Activated CD8-positive, alpha-beta memory T cell treated with anti-CD3 and anti-CD28 coated beads, Interleukin-2, amount 50 U/mL, for 1 hour (primary cell): ENCODE data around the gene VRK3.
"Not testable (repeated sequence)": the region's sequence is repeated elsewhere in the genome, so short reads cannot be mapped to it uniquely, and the experiment has no call there.

Source experiments
- DNase-seq: peaks from one replicate; pipeline ENCODE4 v3.0.0-alpha.2; 2020; ENCODE audit errors: extremely low read depth

The VRK3 gene

DNA sequence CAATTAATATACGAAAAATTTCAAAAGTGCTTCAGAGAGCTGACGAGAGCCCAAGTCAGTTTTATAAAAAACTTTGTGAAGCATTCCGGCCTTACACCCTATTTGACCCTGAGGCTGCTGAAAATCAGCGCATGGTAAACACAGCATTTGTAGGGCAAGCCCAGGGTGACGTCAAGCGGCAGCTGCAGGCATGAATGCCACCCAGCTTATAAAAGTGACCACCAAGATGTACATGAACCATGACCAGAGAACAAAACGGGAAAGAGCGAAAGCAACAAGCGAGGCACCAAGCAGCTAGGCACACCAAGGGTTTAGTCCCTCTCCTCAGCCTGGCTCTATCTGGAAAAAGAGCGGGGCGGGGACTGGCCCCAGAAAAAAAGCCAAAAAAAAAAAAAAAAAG, 70.2 kb downstream of the VRK3 start:
- no peak for DNase-seq

GRCh38 chr19:49954092-49954829, 70.9 kb downstream of the VRK3 start:
- DNase-seq: no peak

GRCh38 chr19:49953416-49953815, 71.8 kb downstream of the VRK3 start:
- no peak for DNase-seq

- DNase-seq: no peak
Measured at GRCh38 chr19:49952906-49953305, 72.3 kb downstream of the VRK3 start.

DNA sequence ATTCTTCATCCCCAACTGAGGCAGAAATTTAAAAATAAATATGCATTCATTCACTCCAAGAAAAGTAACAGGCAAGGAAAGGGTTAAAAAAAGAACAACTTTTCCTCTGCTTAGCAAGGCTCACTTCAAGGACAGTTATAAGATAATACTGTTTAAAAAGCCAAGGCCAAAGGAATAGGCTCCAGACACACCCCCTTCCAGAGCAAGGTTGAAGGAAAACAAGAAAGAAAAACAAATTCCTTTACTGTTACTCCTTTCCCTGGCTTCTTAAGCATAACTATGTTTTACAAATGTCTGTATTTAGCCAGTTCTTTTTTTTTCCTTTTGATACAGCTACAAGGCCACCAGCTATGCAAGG, 72.7 kb downstream of the VRK3 start:
- no peak for DNase-seq

GRCh38 chr19:49951806-49952478, 73.2 kb downstream of the VRK3 start:
- no peak for DNase-seq

DNA sequence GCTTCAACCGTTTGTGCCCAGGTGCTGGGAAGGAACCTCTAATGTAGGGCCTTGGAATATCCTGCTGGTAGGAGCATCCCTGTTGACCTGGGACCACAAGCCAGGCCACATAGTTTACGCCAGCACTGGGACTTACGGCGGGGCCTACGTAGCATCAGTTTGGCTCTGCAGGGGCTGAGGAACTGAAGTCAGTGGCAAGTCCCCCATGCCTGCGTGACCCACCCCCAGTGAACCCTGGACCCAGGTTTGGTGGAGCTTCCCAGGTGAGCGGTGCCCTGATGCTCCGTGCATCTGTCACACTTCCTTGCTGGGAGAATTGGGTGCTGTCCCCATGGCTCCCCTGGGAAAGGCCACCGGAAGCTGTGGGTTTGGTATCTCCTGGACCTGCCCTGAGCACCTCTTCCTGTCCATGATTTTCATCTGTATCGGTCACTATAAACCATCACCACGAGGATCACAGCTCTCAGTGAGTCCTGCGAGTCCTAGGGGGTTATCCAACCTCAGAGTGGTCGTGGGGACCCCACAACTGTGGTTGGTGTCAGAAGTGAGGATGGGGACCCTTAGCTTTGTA, 74.1 kb downstream of the VRK3 start:
- no peak for DNase-seq

DNA sequence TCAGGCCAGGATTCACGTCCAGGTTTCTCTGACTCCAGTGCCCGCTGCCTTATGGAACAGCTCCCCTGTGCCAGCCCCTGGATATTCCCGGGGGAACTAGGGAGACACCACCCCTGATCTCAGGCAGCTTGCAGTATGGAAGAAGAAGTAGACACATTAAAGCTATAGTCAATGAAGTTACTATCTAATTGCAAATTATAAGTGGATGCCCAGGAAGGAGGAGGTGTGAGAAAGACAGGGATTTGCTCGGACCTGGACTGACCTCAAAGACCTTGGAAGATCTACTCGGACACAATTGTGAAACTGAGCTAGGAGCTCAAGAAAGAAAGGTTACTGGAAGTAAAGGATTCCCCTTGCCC, 74.6 kb downstream of the VRK3 start:
- no peak for DNase-seq

DNA sequence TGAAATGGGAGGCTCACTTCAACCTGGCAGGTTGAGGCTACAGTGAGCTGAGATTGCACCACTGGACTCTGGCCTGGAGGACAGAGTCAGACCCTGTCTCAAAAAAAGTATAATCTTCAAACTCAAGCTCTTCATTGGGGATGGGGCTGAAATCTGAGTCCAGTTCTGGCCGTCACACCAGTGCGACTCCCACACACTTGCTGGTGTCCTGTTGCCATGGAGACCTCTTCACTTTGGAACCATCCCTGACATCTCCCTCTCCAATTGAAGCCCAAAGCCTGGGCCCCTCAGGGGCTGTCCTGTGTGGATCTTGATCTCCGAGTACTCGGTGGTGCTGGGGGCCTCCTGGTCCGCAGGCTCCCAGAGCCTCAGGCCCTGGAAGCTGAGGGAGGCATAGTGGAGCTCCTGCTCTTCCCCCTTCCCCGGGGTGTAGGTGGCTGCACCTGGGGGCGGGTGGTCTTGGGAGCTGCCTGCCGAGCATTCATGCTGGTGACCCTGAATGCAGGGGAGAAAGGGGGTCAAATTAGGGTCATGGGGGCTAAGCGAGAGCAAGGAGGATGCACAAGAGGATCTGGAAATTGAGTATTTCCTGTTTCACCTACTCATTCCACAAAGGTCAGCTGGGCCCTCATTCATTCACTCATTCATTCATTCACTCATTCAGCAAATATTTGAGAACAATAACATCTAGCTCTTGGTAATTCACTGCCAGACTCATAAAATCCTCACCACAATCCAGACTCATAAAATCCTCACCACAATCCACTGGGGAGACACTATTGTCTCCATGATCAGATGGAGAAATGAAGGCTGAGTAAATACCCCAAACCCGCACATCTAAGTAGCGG, 75.2 kb downstream of the VRK3 start:
- DNase-seq: no peak

DNA sequence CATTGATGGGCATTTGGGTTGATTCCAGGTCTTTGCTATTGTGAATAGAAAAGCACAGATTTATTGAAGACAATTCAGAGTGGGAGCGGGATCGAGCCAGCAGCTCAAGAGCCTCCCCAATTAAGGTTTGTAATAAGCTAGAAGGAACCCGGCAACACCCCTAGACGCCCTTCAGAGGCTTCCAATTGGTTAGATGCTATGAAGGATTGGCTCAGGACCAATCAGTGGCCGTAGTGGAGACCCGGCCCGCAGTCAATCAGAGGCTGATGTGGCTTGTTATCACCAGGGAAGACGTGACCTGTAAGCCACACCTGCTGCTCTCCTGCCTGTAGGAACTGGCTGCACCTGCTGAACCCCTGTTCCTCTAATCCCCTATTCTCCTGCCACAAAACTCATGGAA, 78.8 kb downstream of the VRK3 start:
- DNase-seq: no peak

DNA sequence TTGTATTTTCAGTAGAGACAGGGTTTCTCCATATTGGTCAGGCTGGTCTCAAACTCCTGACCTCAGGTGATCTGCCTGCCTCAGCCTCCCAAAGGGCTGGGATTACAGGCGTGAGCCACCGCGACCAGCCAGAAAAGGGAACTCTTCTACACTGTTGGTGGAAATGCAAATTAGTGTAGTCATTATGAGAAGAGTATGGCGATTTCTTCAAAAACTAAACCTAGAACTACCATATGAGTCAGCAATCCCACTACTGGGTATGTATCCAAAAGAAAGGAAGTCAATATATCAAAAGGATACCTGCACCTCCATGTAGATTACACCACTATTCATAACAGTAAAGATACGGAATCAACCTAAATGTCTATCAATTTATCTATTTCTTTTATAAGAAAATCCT, 80.6 kb downstream of the VRK3 start:
- DNase-seq: not testable (repeated sequence)

DNA sequence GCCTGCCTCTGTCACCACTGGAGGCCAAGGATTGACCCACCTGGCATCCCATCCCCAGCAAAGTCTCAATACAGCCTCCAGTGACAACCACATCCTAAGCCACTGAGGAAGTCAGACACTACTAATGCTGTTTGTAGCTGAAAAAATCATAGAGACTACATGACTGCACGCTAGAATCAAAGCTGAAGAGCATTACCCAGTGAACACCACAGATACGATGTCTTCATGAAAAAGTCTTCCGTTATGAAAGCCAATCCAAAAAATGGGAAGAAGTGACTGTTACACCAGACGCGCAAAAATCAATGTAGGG, 84.7 kb downstream of the VRK3 start:
- no peak for DNase-seq

DNA sequence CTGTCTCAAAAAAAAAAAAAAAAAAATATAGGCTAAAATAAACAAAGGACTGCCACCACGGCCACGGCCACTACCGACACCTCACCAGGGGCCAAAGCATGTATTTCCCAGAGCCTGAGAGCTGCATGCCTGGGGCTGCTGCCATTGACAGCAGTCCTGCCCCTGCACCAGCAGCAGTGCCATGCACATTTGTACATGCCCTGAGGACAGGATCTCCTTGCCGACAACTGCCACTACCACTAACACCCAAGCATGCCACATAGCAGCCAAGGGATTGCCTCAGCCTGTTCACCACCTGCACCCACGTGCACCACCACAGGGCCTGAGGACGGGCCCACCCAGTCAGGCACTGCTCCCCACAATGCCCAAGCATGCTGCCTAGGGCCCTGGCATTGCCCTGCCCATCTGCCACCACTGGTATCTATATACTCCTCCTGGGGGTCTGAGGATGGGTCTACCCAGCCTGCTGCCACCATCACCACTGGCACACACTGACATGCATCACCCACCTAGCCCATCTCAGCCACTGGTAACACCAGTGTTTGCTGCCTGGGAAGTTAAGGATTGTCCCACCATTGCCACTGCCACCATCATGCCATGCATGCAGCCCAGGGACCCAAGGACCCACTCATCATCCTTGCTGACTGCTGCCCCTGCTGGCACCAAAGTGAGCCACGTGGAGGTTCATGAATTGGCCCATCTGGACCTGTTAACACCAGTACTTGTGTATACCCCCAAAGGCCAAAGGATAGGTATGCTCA, 85.3 kb downstream of the VRK3 start:
- no peak for DNase-seq

DNA sequence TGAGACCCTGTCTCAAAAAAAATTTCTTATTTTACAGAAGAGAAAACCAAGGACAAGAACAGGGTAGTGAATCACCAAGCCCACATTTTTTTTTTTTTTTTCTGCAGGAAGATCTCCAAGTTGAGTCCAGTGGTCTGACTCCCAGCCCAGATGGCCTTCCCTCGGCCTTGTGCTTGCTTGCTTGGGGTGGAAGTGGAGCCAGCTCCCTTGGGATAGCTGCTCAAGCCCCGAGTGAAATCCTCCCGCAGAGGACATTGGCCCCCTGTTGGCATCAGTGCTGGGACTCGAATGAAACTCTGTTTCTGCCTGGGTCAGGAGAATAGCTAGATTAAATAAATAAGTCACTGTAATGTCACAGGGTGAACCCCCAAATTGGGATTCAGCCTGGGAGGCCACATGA, 86.5 kb downstream of the VRK3 start:
- no peak for DNase-seq

- peak; percentile 34 for DNase-seq
Measured at GRCh38 chr19:49937750-49938381, 87.3 kb downstream of the VRK3 start.

DNA sequence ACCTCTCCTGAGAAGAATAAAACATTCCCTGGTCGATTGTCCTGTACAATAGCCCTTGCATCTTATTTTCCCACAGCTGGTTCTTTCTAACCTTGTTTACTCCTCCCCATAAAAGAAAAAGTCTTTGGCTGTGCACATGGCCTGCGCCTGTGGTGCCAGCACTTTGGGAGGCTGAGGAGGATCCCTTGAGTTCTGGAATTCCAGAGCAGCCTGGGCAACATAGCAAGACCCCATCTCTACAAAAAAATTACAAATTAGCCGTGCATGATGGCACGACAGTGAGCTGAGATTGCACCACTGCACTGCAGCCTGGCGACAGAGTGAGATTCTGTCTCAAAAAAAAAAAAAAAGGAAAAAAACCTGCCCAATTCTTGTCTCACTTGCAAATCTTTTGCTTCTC, 88.6 kb downstream of the VRK3 start:
- no peak for DNase-seq

DNA sequence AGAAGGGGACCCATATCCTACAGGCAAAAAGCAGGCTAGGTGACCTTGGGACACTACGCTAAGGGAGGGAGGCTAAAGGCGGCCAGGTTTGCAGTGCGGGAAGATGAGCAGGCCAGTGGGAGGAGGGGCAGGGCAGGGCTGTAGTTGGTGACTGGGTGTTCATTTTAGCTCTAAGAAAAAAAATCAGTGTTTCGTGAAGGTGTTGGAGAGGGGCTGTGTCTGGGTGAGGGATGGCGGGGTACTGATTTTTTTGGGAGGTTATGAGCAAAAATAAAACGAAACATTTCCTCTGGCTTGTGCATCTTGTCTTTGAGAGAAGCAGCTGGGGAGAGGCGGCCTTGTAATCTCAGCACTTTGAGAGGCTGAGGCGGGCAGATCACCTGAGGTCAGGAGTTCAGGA, 91.5 kb downstream of the VRK3 start:
- no peak for DNase-seq

GRCh38 chr19:49932731-49933131, 92.4 kb downstream of the VRK3 start:
- DNase-seq: no peak

DNA sequence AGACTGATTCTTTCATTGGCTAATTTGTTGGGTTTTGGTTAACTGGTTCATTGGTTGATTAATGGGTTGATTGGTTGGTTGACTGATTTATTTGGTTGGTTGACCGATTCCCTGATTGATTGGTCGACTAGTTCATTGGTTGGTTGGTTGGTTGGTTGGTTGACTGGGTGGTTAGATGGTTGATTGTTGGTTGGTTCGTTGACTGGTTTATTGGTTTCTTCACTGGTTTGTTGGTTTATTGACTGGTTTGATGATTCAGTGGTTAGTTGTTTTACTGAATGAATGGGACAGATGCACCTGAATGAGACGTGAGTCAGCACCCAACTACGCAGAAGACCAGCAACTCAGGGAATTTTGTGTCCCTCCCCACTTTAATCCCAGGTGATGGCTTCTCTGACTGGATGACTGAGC, 93.1 kb downstream of the VRK3 start:
- no peak for DNase-seq

DNA sequence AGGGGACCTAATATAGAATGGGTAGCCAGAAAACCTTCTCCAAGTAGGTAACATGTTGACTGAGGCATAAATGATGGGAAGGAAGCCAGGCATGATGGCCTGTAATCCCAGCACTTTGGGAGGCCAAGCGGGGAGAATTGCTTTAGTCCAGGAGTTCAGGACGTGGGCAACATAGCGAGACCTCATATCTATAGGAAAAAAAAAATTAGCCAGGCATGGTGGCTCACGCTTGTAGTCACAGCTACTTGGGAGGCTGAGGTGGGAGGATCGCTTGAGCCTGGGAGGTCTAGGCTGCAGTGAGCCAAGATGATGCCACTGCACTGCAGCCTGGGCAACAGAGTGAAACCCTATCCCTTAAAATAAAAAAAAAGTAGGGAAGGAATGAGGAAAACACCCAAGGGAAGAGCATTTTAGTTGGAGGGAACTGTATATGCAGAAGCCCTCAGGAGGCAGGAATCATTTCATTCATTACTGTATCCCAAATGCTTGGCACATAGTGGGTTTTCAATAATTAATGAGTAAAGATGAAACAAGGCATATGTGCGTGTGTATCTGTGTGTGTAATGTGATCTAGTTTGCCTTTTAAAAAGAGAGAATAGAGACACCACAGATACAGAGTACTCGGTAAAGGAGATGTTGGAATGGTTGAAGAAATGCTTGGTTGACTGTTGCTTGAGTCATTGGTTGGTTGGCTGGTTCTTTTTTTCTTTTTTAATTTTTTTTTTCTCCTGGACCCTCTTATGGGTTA, 93.7 kb downstream of the VRK3 start:
- no peak for DNase-seq

- no peak for DNase-seq
Measured at GRCh38 chr19:49930483-49931011, 94.6 kb downstream of the VRK3 start.
